GM12878 (cell line): ENCODE measurements around the gene AANAT. TPM values are rescaled to one million over a fixed set of nuclear protein-coding genes. Genes with fewer than 3 reads are reported as not detected.

ENCODE experiments used
- ATAC-seq: fragments of 200-7000 bp; cut with Tn5 transposase; 3 replicates; pipeline ENCODE4 v1.9.1; 2020; ENCODE audit warnings: mild to moderate bottlenecking, moderate library complexity
- BruUV-seq: library from RNA; stranded (reverse); fragments of 400-500 nt; replicated peaks from 2 replicates; lab custom pipeline; 2021; lab: Mats Ljungman, UMichigan
- CTCF ChIA-PET: fragments of 300-600 bp; sonication (Branson Sonifier 250); formaldehyde crosslinking; extraction: SDS; loops from one replicate; lab custom pipeline; 2021; ENCODE audit warnings: inconsistent platforms; lab: Yijun Ruan, JAX
- POLR2A ChIA-PET: fragments of 350-600 bp; formaldehyde crosslinking; extraction: SDS; loops from one replicate; lab custom pipeline; 2021; ENCODE audit warnings: inconsistent platforms; lab: Charles Lee
- RAD21 ChIA-PET: fragments of 300-600 bp; sonication (Branson Sonifier 250); formaldehyde crosslinking; loops from one replicate; lab custom pipeline; 2023; ENCODE audit warnings: antibody characterized with exemption; ENCODE audit not compliant: unreplicated experiment; lab: Charles Lee
- SMC1A ChIA-PET: fragments of 300-600 bp; sonication (Branson Sonifier 250); formaldehyde crosslinking; loops from one replicate; lab custom pipeline; 2023; ENCODE audit not compliant: unreplicated experiment, uncharacterized antibody; lab: Charles Lee
- DNase-seq: peaks from one replicate; pipeline ENCODE4 v3.0.0-alpha.2; 2011; ENCODE audit warnings: low read depth, low spot score
- FAIRE-seq: peaks from 3 replicates; lab custom pipeline; 2011; peaks lifted over from hg19 to GRCh38; lab: Jason Lieb, UNC
- H2AFZ ChIP-seq: 2 replicates; pipeline ENCODE4 v1.6.0; 2011; ENCODE audit warnings: low read depth, low read length, control low read depth; ENCODE audit not compliant: control insufficient read depth
- H3K27ac ChIP-seq: 2 replicates; pipeline ENCODE4 v1.5.1; 2011; ENCODE audit warnings: control low read depth; ENCODE audit not compliant: control insufficient read depth, insufficient read depth
- H3K27me3 ChIP-seq, 2 experiments: replicated peaks in 1 of 2; 2 replicates each; pipeline versions ENCODE4 v1.6.0 to v1.6.1; 2011; ENCODE audit warnings: low read length in 1 of 2; ENCODE audit not compliant: control insufficient read depth in 2 of 2, insufficient read depth in 2 of 2
- H3K36me3 ChIP-seq, 2 experiments: 2 replicates each; pipeline ENCODE4 v1.5.1; 2011; ENCODE audit warnings: low read length in 1 of 2; ENCODE audit not compliant: control insufficient read depth in 2 of 2, insufficient read depth in 2 of 2
- H3K4me1 ChIP-seq: 2 replicates; pipeline ENCODE4 v1.6.1; 2011; ENCODE audit warnings: mild to moderate bottlenecking, low read length, moderate library complexity, mixed read lengths; ENCODE audit not compliant: control insufficient read depth, insufficient read depth
- H3K4me2 ChIP-seq: 2 replicates; pipeline ENCODE4 v1.6.0; 2011; ENCODE audit warnings: control low read depth; ENCODE audit not compliant: control insufficient read depth, insufficient read depth
- H3K4me3 ChIP-seq: fragments of 200-600 bp; sonication (generic); 2 replicates; pipeline ENCODE4 v1.5.1; 2016
- H3K79me2 ChIP-seq: 2 replicates; pipeline ENCODE4 v1.6.0; 2011; ENCODE audit warnings: low read length; ENCODE audit not compliant: control insufficient read depth, insufficient read depth
- H3K9ac ChIP-seq: 2 replicates; pipeline ENCODE4 v1.8.0; 2011; ENCODE audit warnings: low read length, control low read depth, mixed read lengths; ENCODE audit not compliant: control insufficient read depth, insufficient read depth
- H3K9me3 ChIP-seq: replicated peaks from 3 replicates; pipeline ENCODE4 v1.5.1; 2011; ENCODE audit warnings: mild to moderate bottlenecking, low read length; ENCODE audit not compliant: control insufficient read depth, insufficient read depth
- H4K20me1 ChIP-seq: 2 replicates; pipeline ENCODE4 v1.6.0; 2011; ENCODE audit not compliant: control insufficient read depth, insufficient read depth
- CTCF ChIP-seq, 3 experiments: IDR thresholded peaks in 2 of 3; conservative IDR thresholded peaks in 1 of 3; 2 replicates each; pipeline ENCODE4 v1.5.1; 2011; ENCODE audit warnings: low read depth in 3 of 3, low read length in 3 of 3, mild to moderate bottlenecking in 3 of 3, control low read depth in 2 of 3, moderate library complexity in 2 of 3, inconsistent platforms in 1 of 3, mixed read lengths in 1 of 3; ENCODE audit not compliant: control insufficient read depth in 2 of 3, insufficient read depth in 1 of 3; ENCODE audit errors: extremely low read depth in 1 of 3
- E2F8 ChIP-seq: fragments of 450-650 bp; IDR thresholded peaks from 2 replicates; pipeline ENCODE4 v1.6.1; 2018; ENCODE audit warnings: mild to moderate bottlenecking, low read depth, moderate library complexity; ENCODE audit not compliant: partially characterized antibody
- EP300 ChIP-seq, 2 experiments: fragments of 150-350 bp in 1 of 2; IDR thresholded peaks; 2 replicates each; pipeline ENCODE4 v1.6.1; 2011 to 2012; ENCODE audit warnings: low read depth in 2 of 2, low read length in 2 of 2, borderline replicate concordance in 1 of 2, improper control_type of control experiment in 1 of 2, inconsistent platforms in 1 of 2; ENCODE audit not compliant: control insufficient read depth in 1 of 2
- ESRRA ChIP-seq: IDR thresholded peaks from 2 replicates; pipeline ENCODE4 v1.6.1; 2012; ENCODE audit warnings: mild to moderate bottlenecking, low read length, improper control_type of control experiment
- NR2F1 ChIP-seq: fragments of 450-650 bp; conservative IDR thresholded peaks from 2 replicates; pipeline ENCODE4 v1.6.1; 2017; ENCODE audit warnings: mild to moderate bottlenecking
- ZZZ3 ChIP-seq: IDR thresholded peaks from 2 replicates; pipeline ENCODE4 v1.6.1; 2011; ENCODE audit warnings: low read depth; ENCODE audit not compliant: control insufficient read depth, insufficient read length
- WGBS: methylation state at CpG from one replicate; pipeline ENCODE4 v1.1.6; 2016; ENCODE audit warnings: low lambda C conversion rate; ENCODE audit not compliant: insufficient replicate concordance, insufficient coverage; ENCODE audit errors: missing lambda C conversion rate; 5-methylcytosine and 5-hydroxymethylcytosine counted together
- in situ Hi-C: fragments of 300-500 bp; cut with MboI; formaldehyde crosslinking; loops from 9 replicates; pipeline ENCODE4 v1.14.3; 2018; ENCODE audit warnings: mixed read lengths
- intact Hi-C: fragments of 100-400 bp; cut with micrococcal nuclease; formaldehyde crosslinking; loops from one replicate; pipeline ENCODE4 v1.14.2; 2022; ENCODE audit not compliant: unreplicated experiment
- polyA plus RNA-seq, 11 experiments: library from polyadenylated mRNA; depleted of rRNA in 4 of 11; unstranded in 6 of 11; stranded (reverse) in 5 of 11; fragments of >200 nt; fragmentation: Nextera tagmentation in 4 of 11; fragmentation: Illumina TruSeq in 1 of 11; extraction: Ambion mirVana in 4 of 11; extraction: Trizol in 1 of 11; gene quantifications; 1 replicate in 1 of 11; 2 replicates in 10 of 11; pipeline versions ENCODE4 v1.2.1 to v1.2.3, GENCODE V29; 2011 to 2016; ENCODE audit warnings: inconsistent platforms in 2 of 11, missing spikeins in 2 of 11, low read depth in 1 of 11
- total RNA-seq, 4 experiments: library from RNA; depleted of rRNA in 3 of 4; stranded (reverse); fragments of >200 nt in 3 of 4; fragmentation: Illumina TruSeq in 1 of 4; extraction: Trizol in 1 of 4; gene quantifications; 2 replicates each; pipeline versions ENCODE4 v1.2.1 to v1.2.3, GENCODE V29; 2013 to 2021

Gene AANAT
- total and polyA plus RNA-seq, 10 of the 15 experiments (the other 5 are each of a cell fraction or from before 2014, with no cell fraction given): 0.23 TPM; not detected in 9

- Histone ChIP-seq H3K9me3 (no peaks in the 10 kb centered on the region), H3K36me3 (no peaks in the 10 kb centered on the region; a peak in 1 of 4 replicates), H3K4me2 (peak overlapping the region; percentile 13; the same call in 1 of the 2 replicates), H2AFZ (no peak overlapping the region), H3K4me3 (no peak overlapping the region), H3K4me1 (peaks cover 53% of the 10 kb centered on the region), H4K20me1 (no peaks in the 10 kb centered on the region), H3K27ac (peak overlapping the region; percentile 30; the same call in 1 of the 2 replicates), H3K79me2 (peaks cover 8% of the 10 kb centered on the region; the same call in 1 of the 2 replicates), H3K9ac (no peak overlapping the region), H3K27me3 (no peaks in the 10 kb centered on the region)
- ChIA-PET SMC1A (interaction anchor here (5.4 to 12.0 kb wide), 2 partner anchors 8 to 16 kb away, joined by 49 to 115 read pairs; partner anchors contain the start of gene RHBDF2), POLR2A (interaction anchor here (6.9 kb wide), 1 partner anchor 16 kb away, joined by 101 read pairs; the partner anchor contains the start of gene RHBDF2), CTCF (interaction anchor here (0.9 to 2.5 kb wide), 2 partner anchors 8 to 14 kb away, joined by 6 to 8 read pairs; no protein-coding TSS in a partner anchor), RAD21 (no interaction called here)
- no TSS peak for BruUV-seq
- no peak for ATAC-seq
- no peak for DNase-seq
- peak; percentile 75 for FAIRE-seq
- intact Hi-C loops (no loop called here), in situ Hi-C loops (no loop called here)
- 89% methylated on average over 11 of the region's 11 CpGs for WGBS
- TF ChIP-seq ESRRA (no peak), ZZZ3 (no peak), NR2F1 (no peak), EP300 (IDR thresholded peaks at IDR 0.05; ENCODE audit: borderline replicate concordance in 1 of 2, control insufficient read depth in 1 of 2, low read depth in 2 of 2, low read length in 2 of 2) (no peak), CTCF (IDR thresholded peaks at IDR 0.05 in 2 of 3, conservative IDR thresholded peaks at IDR 0.05 in 1 of 3; ENCODE audit: control insufficient read depth in 2 of 3, extremely low read depth in 1 of 3, insufficient read depth in 1 of 3, low read depth in 3 of 3, low read length in 3 of 3) (no peak), E2F8 (no peak)
These were observed 16.9 kb downstream of the AANAT start for GRCh38 chr17:76484228-76484725.
